Mesothelial cell of epicardium (in vitro differentiated cells): ENCODE measurements around the gene EPHA1. TPM values are rescaled to one million over a fixed set of nuclear protein-coding genes. Genes with fewer than 3 reads are reported as not detected.

Experiments used
- DNase-seq, 2 experiments: peaks; one replicate each; pipeline ENCODE4 v3.0.0; 2021; ENCODE audit warnings: low spot score in 2 of 2; ENCODE audit not compliant: unreplicated experiment in 2 of 2
- H3K27ac Mint-ChIP-seq: 2 replicates; pipeline ENCODE4 v1.8.0; 2021; ENCODE audit warnings: mixed read lengths
- H3K27me3 Mint-ChIP-seq: 2 replicates; pipeline ENCODE4 v1.8.0; 2021; ENCODE audit warnings: low read depth, mixed read lengths
- H3K36me3 Mint-ChIP-seq: 2 replicates; pipeline ENCODE4 v1.8.0; 2021; ENCODE audit warnings: mixed read lengths
- H3K4me1 Mint-ChIP-seq: 2 replicates; pipeline ENCODE4 v1.8.0; 2021; ENCODE audit warnings: mixed read lengths
- H3K4me3 Mint-ChIP-seq: 2 replicates; pipeline ENCODE4 v1.8.0; 2021; ENCODE audit warnings: mild to moderate bottlenecking, moderate library complexity, mixed read lengths
- H3K9me3 Mint-ChIP-seq: 2 replicates; pipeline ENCODE4 v1.8.0; 2021; ENCODE audit warnings: mixed read lengths
- CTCF ChIP-seq: fragments of 200-600 bp; sonication (generic); IDR thresholded peaks from one replicate; pipeline ENCODE4 v1.5.0; 2021; ENCODE audit warnings: antibody characterized with exemption; ENCODE audit not compliant: unreplicated experiment
- total RNA-seq: library from RNA; stranded (reverse); gene quantifications from 3 replicates; pipeline ENCODE4 v1.2.1, GENCODE V29; 2021

EPHA1 gene
- total RNA-seq, 1 donor from 2014 or later: 23.2 TPM

- no peak for TF ChIP-seq CTCF
- Mint-ChIP-seq H3K9me3 (no peaks in the 10 kb centered on the region), H3K36me3 (no peaks in the 10 kb centered on the region), H3K4me1 (peaks cover 56% of the 10 kb centered on the region), H3K27ac (no peak overlapping the region), H3K4me3 (no peak overlapping the region), H3K27me3 (no peaks in the 10 kb centered on the region)
- DNase-seq: no peak
Observed at GRCh38 chr7:143413123-143413522, 4.5 kb upstream of the EPHA1 start.

- H3K27me3 Mint-ChIP-seq: no peaks in the 10 kb centered on the region
Observed at GRCh38 chr7:143411976-143412708, 3.5 kb upstream of the EPHA1 start.

GRCh38 chr7:143410521-143411004 lies 1.9 kb upstream of the EPHA1 start:
- Mint-ChIP-seq H3K27me3 (no peaks in the 10 kb centered on the region), H3K27ac (peak overlapping the region; percentile 48), H3K4me3 (peak overlapping the region; percentile 77), H3K9me3 (no peaks in the 10 kb centered on the region), H3K36me3 (no peaks in the 10 kb centered on the region), H3K4me1 (peaks cover 60% of the 10 kb centered on the region)
- TF ChIP-seq CTCF: no peak
- no peak for DNase-seq

More at GRCh38 chr7:143411976-143412708, 3.5 kb upstream of the EPHA1 start:
- H3K36me3 Mint-ChIP-seq: no peaks in the 10 kb centered on the region
- TF ChIP-seq CTCF: no peak
- H3K4me1 Mint-ChIP-seq: peaks cover 65% of the 10 kb centered on the region
- DNase-seq: no peak
- no peaks in the 10 kb centered on the region for H3K9me3 Mint-ChIP-seq
- H3K4me3 Mint-ChIP-seq: no peak overlapping the region
- no peak overlapping the region for H3K27ac Mint-ChIP-seq

- DNase-seq: no peak
- H3K4me3 Mint-ChIP-seq: peak overlapping the region; percentile 70
- no peak overlapping the region for H3K27ac Mint-ChIP-seq
- peaks cover 2% of the 10 kb centered on the region for H3K36me3 Mint-ChIP-seq
- no peaks in the 10 kb centered on the region for H3K9me3 Mint-ChIP-seq
- no peaks in the 10 kb centered on the region for H3K27me3 Mint-ChIP-seq
- no peak for TF ChIP-seq CTCF
- peaks cover 64% of the 10 kb centered on the region for H3K4me1 Mint-ChIP-seq
Observed at GRCh38 chr7:143408252-143408685, 387 bp downstream of the EPHA1 start.

GRCh38 chr7:143407287-143408251 lies 1.1 kb downstream of the EPHA1 start:
- Mint-ChIP-seq H3K27me3 (no peaks in the 10 kb centered on the region), H3K4me1 (peaks cover 62% of the 10 kb centered on the region)
- TF ChIP-seq CTCF: no peak

More at GRCh38 chr7:143407287-143408251, 1.1 kb downstream of the EPHA1 start:
- H3K27ac Mint-ChIP-seq: peak overlapping the region; percentile 70
- H3K9me3 Mint-ChIP-seq: no peaks in the 10 kb centered on the region
- DNase-seq: no peak
- peaks cover 2% of the 10 kb centered on the region for H3K36me3 Mint-ChIP-seq
- peak overlapping the region; percentile 70 for H3K4me3 Mint-ChIP-seq
